UCSD-AML1 (cell line): ENCODE measurements around the gene TSPAN5.

Source experiments
- DNase-seq: peaks from one replicate; lab custom pipeline; 2025; ENCODE audit not compliant: unreplicated experiment; lab: John Stamatoyannopoulos, UW

Gene TSPAN5

GRCh38 chr4:98620087-98620784, 38.2 kb downstream of the TSPAN5 start:
- no peak for DNase-seq

GRCh38 chr4:98619180-98619579, 39.2 kb downstream of the TSPAN5 start:
- no peak for DNase-seq

- DNase-seq: no peak
Measured at GRCh38 chr4:98618680-98619079, 39.7 kb downstream of the TSPAN5 start.

- DNase-seq: no peak
Measured at GRCh38 chr4:98617358-98618047, 40.9 kb downstream of the TSPAN5 start.

DNA sequence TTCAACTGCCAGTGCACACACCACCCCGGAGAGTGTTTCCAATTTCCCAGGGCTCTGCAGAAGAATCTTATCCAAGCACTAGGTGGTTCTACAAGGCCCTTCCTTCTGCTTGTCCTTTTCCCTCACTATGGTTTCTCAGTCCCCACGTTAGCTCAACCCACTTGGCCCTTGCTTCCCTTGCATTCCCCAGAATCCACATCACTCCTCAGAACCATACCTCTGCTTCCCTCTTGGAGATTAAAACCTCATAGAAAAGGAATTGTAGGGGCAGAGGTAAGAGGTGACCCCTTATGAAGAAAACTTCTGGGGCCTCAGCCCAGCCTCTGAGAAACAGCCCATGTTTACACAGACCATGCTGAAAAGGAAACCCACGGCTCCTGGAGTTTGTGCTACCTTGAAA, 42.4 kb downstream of the TSPAN5 start:
- DNase-seq: no peak

DNA sequence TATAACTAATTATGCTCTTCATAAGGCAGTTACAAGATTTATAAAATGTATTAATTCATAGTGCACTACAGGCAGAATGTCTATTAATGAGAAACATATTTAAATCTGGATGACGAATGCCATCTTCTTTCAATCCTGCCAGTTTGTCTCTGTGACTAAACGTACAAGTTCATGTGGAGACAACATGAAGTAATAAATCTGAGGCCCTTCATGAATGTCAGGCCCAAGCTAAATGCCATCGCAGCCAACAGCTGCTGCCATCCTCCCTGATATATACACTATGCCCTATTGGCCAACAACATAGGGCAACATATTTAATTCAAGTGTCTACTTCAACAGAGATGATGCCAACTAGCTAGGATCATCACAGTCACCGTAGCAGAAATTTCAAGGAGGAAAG, 43.7 kb downstream of the TSPAN5 start:
- DNase-seq: no peak

DNA sequence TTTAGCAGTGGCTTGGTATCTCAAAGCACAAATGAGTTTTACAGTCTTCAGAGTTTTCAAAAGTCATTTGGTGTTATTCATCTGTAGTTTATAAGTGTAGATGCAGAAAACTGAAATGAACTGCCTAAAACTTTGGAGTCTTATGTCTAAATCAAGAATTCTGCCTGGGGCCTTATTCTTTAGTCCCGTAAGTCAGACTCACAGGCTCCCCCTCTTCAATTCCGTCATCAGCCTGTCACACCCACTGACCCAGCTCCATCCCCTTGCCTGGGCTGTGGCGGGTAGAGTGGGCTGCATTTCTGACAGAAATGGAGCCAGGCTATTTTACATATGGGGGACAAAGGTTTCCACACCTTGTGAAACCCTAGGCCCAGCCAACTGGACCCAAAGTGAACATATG, 44.3 kb downstream of the TSPAN5 start:
- DNase-seq: no peak

DNA sequence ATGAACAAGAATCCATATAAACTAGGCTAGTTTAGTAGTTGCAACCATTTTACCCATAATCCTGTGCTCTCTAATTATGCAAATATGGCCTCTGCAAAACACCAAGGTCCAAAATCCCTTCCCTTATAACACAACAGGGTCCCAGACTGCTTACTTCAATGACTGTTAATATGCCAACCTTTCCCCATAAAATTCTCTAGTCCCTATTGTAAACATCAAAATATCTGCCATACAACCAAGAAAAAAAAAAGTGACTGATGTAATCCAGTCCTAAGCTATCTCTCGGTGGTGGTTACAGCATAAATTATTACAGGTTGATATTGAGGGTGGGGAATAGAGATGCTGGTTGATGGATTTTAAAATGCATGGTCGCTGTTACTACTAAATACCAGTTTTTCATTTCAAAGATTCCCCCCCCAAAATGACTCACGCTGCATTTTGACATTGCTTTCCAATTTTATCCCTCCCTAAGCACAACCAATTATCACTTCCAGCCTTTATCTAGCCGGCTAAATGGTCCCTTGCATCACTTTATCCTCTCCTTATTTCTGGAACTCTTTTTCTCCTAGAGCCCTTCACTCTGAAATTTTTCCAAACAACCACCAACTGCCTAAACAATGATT, 44.8 kb downstream of the TSPAN5 start:
- no peak for DNase-seq

- DNase-seq: peak; percentile 34
Measured at GRCh38 chr4:98612318-98613250, 45.8 kb downstream of the TSPAN5 start.

GRCh38 chr4:98611677-98612317, 46.6 kb downstream of the TSPAN5 start:
- DNase-seq: no peak

- DNase-seq: no peak
Measured at GRCh38 chr4:98610926-98611676, 47.3 kb downstream of the TSPAN5 start.

GRCh38 chr4:98610431-98610830, 48.0 kb downstream of the TSPAN5 start:
- no peak for DNase-seq

GRCh38 chr4:98609934-98610333, 48.5 kb downstream of the TSPAN5 start:
- no peak for DNase-seq

DNA sequence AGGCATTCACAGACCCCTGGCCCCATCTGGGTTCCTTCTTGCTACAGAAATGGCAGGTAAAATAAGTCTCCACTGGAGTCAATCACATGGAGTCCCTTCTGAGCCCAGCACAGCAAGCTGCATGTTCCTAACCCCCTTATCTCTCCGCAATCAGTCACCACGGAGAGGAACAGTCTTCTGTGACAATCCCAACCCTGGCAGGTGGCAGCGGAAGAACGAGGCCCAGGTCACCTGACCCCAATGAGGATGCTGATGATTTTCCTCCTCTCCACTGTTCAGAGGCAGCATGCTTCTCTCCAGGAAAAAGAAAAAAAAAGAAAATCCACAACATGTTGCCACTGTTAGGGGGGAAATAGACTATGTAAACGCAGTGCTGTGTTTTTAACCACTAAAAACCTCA, 50.1 kb downstream of the TSPAN5 start:
- DNase-seq: no peak

- no peak for DNase-seq
Measured at GRCh38 chr4:98606894-98607293, 51.5 kb downstream of the TSPAN5 start.

DNA sequence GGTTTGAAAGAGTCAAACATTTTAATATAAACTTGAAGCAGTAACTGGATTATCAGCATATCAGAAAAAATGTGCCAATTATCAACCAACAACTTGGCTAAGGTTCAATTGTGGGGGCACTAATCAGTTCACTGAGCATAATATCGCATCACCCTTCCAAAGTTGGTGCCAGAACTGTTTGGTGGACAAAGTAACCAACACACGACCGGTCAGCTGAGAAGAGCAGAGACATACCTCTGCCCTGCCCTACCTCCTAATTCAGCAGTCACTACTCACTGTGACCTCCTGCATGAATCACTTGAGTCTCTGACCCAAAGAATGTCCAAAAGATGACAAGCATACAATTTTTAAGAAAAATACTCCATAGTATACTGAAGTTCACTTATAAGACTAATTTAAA, 53.2 kb downstream of the TSPAN5 start:
- DNase-seq: no peak

DNA sequence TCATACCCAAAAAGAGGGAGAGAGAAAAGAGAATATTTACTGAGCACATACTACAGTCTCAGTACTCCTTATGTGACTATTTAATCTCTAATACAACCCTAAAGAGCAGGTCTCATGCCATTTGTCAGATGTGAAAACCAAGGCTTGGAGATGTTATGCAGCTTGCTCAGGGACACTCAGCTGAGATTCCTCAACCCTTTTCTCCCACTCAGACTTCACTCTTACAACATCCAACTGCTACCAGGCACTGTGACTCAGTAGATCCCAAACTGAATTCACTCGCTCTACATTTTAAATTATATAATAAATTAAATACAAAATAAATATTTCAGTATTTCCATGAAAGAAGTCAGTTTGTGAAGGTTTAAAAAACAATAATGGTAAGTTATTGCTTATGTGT, 53.7 kb downstream of the TSPAN5 start:
- DNase-seq: no peak

DNA sequence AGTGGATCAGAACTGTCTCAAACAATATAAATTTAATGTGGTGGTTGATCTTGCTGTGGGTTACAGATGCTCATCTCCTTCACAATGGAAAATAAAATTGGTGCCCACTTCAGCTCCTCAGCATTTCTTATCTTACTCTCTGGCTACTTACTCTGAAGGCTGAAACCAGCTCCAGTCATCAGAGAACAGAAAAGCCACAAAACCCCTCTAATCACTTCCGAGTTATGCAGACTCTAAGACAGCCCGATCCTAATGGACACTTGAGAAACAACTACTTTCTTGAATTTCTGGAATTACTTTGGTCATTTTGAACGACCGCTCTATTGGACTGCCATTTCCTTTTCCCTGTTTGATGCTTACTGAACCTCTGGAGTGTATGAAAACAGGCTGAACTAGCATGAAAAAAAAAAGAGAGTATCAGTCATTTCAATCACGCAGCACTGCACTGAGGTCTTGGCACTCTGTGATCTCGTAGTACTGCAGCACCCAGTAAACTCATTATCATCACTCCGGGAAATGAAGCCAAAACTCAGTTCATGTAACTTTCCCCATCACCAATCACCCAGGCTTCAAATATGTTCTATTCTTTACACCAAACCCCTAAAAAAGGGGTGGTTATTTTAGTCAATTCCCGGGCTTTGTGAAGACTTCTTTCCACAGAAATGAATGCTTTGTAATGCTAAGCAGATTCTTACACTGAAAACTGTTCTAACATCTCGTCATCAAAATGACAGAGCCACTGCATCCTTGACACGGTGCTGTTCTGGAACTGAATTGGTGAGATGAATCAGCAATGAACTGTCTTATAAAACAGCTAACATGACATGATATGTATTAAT, 54.5 kb downstream of the TSPAN5 start:
- no peak for DNase-seq

DNA sequence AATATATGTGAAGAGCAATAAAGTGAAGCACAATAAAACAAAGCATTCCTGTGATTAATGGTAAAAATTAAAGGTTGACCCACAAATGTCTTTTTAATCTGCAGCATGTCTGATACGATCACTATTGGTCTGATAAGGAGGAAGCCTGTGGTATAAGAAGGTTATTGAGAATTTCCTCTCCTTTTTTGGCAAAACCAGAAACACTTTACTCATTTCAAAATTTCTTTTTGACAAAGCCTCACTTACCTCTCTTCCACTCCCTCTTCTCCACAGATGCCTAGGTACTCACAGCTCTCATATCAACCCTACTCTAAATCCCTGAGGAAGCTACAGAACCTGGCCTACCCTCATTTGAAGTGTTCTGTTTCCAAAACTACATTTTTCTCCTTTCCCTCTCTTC, 56.1 kb downstream of the TSPAN5 start:
- no peak for DNase-seq
